HFFc6 (cell line): ENCODE measurements around the gene OR2T2. TPM values are rescaled to one million over a fixed set of nuclear protein-coding genes. Genes with fewer than 3 reads are reported as not detected.
"Not testable (repeated sequence)": the region's sequence is repeated elsewhere in the genome, so short reads cannot be mapped to it uniquely, and the experiment has no call there.

Experiments used
- DNase-seq: peaks from one replicate; pipeline ENCODE4 v3.0.0-alpha.2; 2018
- H3K27ac Mint-ChIP-seq: 2 replicates; pipeline ENCODE4 v1.8.0; 2020; ENCODE audit warnings: mild to moderate bottlenecking, mixed read lengths
- H3K27me3 Mint-ChIP-seq: 2 replicates; pipeline ENCODE4 v1.8.0; 2021; ENCODE audit warnings: mild to moderate bottlenecking, moderate library complexity, mixed read lengths; ENCODE audit not compliant: insufficient read depth
- H3K36me3 Mint-ChIP-seq: 2 replicates; pipeline ENCODE4 v1.8.0; 2021; ENCODE audit warnings: low read depth, mixed read lengths
- H3K4me1 Mint-ChIP-seq: 2 replicates; pipeline ENCODE4 v1.8.0; 2020; ENCODE audit warnings: low read depth, mixed read lengths
- H3K4me3 Mint-ChIP-seq: 2 replicates; pipeline ENCODE4 v1.8.0; 2020; ENCODE audit warnings: mild to moderate bottlenecking, moderate library complexity, mixed read lengths
- H3K9me3 Mint-ChIP-seq: 2 replicates; pipeline ENCODE4 v1.8.0; 2020; ENCODE audit warnings: mild to moderate bottlenecking, mixed read lengths
- CTCF ChIP-seq: fragments of 200-600 bp; sonication (generic); IDR thresholded peaks from 2 replicates; pipeline ENCODE4 v1.5.0; 2021; ENCODE audit warnings: antibody characterized with exemption, mild to moderate bottlenecking
- long read RNA-seq: library from polyadenylated mRNA; unstranded; transcript quantifications from one replicate; pipeline ENCODE4 v2.0.0, GENCODE V29; 2019
- total RNA-seq, 6 experiments: library from RNA; stranded (reverse); fragmentation: NEBNext Ultra II Directional; extraction: Animal tissue kit (Norgen Biotek cat#: 25700); gene quantifications; 2 replicates in 1 of 6; 3 replicates in 5 of 6; pipeline ENCODE4 v1.2.3, GENCODE V29; 2021

Gene OR2T2
- total RNA-seq = not detected
- long read RNA-seq = 0 reads

GRCh38 chr1:248445399-248445798 lies at the start of gene OR2T2:
TSS of gene OR2T2 (plus strand) at chr1:248445637. CDS start at chr1:248452798, 7,161 bp downstream.
- DNase-seq, H3K27ac Mint-ChIP-seq, H3K27me3 Mint-ChIP-seq, H3K4me1 Mint-ChIP-seq, H3K36me3 Mint-ChIP-seq, H3K4me3 Mint-ChIP-seq: not testable (repeated sequence)
- peaks cover 47% of the 10 kb centered on the region for H3K9me3 Mint-ChIP-seq

GRCh38 chr1:248402748-248403147 lies 42.7 kb upstream of the OR2T2 start, which contains the start of gene OR2T1:
TSS of gene OR2T1 (plus strand) at chr1:248403048. CDS start at chr1:248406148, 3,100 bp downstream.
- no peaks in the 10 kb centered on the region for H3K4me1 Mint-ChIP-seq
- no peak within 1 kb of the TSS for H3K27ac Mint-ChIP-seq
- TF ChIP-seq CTCF = no peak
- H3K36me3 Mint-ChIP-seq = no peaks in the 10 kb centered on the region; the same call in 1 of the 2 replicates
- H3K27me3 Mint-ChIP-seq = no peaks in the 10 kb centered on the region
- H3K4me3 Mint-ChIP-seq = no peak within 1 kb of the TSS
- DNase-seq = no peak
- H3K9me3 Mint-ChIP-seq = peaks cover 26% of the 10 kb centered on the region

GRCh38 chr1:248404024-248404423 lies 41.4 kb upstream of the OR2T2 start:
- H3K27me3 Mint-ChIP-seq = no peaks in the 10 kb centered on the region
- H3K27ac Mint-ChIP-seq = no peak overlapping the region
- no peak overlapping the region for H3K4me3 Mint-ChIP-seq
- DNase-seq = no peak
- H3K36me3 Mint-ChIP-seq = no peaks in the 10 kb centered on the region; the same call in 1 of the 2 replicates
- H3K4me1 Mint-ChIP-seq = no peaks in the 10 kb centered on the region
- peaks cover 26% of the 10 kb centered on the region for H3K9me3 Mint-ChIP-seq
- TF ChIP-seq CTCF = no peak

- peaks cover 32% of the 10 kb centered on the region for H3K9me3 Mint-ChIP-seq
- no peak overlapping the region for H3K27ac Mint-ChIP-seq
- H3K27me3 Mint-ChIP-seq = no peaks in the 10 kb centered on the region
- H3K4me3 Mint-ChIP-seq = no peak overlapping the region
- no peaks in the 10 kb centered on the region; the same call in 1 of the 2 replicates for H3K36me3 Mint-ChIP-seq
- no peak for DNase-seq
- TF ChIP-seq CTCF = no peak
- H3K4me1 Mint-ChIP-seq = no peaks in the 10 kb centered on the region
Observed at GRCh38 chr1:248406721-248407692, 38.4 kb upstream of the OR2T2 start.

- Mint-ChIP-seq H3K4me1 (no peaks in the 10 kb centered on the region), H3K4me3 (no peak overlapping the region), H3K9me3 (peaks cover 59% of the 10 kb centered on the region), H3K27me3 (no peaks in the 10 kb centered on the region; the same call in 1 of the 2 replicates), H3K27ac (no peak overlapping the region), H3K36me3 (no peaks in the 10 kb centered on the region)
- no peak for TF ChIP-seq CTCF
- DNase-seq = no peak
Observed at GRCh38 chr1:248416226-248416625, 29.2 kb upstream of the OR2T2 start.

GRCh38 chr1:248417854-248418253 lies 27.6 kb upstream of the OR2T2 start:
- Mint-ChIP-seq H3K4me1 (no peaks in the 10 kb centered on the region), H3K27ac (no peak overlapping the region), H3K4me3 (no peak overlapping the region), H3K27me3 (no peaks in the 10 kb centered on the region; the same call in 1 of the 2 replicates), H3K9me3 (peaks cover 62% of the 10 kb centered on the region), H3K36me3 (no peaks in the 10 kb centered on the region)
- no peak for DNase-seq
- TF ChIP-seq CTCF = no peak
